SHP77 treated with DMSO at 0.1 percent for 48 hours (cell line): ENCODE data around the gene CASP12.

ENCODE experiments used
- DNase-seq: peaks from one replicate; lab custom pipeline; 2025; lab: John Stamatoyannopoulos, UW

CASP12 gene

DNA sequence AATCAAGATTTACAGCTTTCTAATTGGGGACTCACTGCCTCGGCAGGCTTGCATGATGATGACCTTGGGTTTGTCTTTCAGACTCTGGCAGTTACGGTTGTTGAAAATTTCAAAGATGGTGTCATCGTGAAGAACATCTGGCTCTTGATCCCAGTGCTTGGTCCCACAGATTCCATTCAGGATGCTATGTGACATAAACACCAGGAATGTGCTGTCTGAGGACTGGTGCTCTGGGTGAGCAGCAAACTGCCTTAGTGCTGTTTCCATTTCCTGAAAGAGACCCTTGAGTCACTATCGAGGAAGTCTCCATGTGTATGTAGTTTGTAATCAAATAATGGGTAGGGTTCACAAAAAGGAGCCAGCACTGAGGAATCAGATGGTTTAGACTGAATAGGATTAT, 7.1 kb downstream of the CASP12 start:
- no peak for DNase-seq

GRCh38 chr11:104883342-104883741, 14.9 kb downstream of the CASP12 start:
- no peak for DNase-seq

- DNase-seq = no peak
Observed at GRCh38 chr11:104881117-104881794, 17.0 kb downstream of the CASP12 start.

DNA sequence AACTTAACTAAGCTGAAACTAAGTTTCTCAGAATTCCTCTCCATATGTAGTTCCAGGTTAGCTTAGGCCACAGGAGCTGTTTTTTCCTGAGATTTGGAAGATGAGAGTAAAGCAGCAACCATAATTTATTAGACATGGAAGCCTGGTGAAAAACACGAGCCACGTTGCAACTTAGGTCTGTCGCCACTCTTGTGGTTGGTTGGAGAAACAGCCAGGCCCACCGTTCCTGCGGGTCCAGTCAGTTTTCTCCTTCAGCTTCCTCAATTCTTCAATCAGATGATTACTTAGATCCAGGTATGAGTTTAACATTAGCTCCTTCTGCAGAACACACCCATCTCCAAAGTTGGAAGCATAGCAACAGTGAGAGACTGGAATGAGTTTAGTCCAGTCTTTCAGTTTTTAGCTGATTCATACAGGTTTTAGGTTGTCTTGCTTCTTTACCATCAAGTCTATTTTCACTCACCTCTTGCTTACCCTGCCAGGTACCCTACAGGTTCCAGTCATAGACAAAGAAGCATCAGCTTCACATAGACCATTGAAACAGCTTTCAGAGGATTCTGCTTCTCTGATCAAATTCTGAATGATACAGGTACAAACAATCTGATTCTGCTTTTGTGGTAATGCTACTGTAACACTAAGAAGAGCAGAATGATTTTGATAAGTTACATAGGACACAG, 18.6 kb downstream of the CASP12 start:
- DNase-seq = no peak

DNA sequence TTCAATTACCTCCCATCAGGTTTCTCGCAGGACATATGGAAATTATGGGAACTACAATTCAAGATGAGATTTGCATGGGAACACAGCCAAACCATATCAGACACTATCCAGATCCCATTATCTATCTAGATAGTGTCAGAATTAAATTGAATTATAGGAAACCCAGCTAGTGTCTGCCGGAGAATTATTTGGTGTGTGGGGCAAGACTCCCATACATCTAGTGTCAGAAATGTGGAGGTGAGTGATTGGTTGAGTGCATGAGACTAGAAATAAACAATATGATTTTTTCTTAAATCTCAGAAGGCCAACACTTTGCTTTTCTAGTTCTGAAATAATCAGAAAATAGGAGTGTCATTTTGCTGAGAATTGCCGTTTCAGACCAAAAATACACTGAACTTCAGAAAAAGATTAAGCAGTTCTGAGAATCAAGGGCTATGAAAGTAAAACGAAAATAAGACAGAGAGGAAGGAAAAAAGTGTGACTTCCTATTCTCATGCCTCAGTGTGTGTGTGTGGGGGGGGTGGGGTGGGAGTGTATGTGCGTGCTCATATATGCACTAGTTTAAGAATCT, 21.3 kb downstream of the CASP12 start:
- no peak for DNase-seq

GRCh38 chr11:104876324-104876723, 21.9 kb downstream of the CASP12 start:
- no peak for DNase-seq

DNA sequence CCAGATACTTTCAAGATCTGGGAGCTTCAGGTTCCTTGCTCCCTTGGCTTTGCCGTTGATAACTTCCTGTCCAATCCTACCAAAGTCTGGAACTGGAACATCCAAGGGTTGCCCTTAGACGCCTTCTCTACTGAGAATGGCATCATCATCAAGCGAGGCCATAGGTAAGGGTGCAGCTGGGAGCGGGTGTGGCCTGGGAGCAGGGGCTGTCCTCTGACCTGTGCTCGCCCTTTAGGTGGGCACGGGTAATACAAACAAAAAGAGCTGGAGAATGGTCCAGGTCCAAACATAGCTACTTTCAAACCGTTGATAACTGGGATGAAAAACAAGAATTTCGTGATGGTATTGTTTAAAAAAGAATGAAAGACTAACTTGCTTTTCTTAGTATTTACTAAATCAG, 25.0 kb downstream of the CASP12 start:
- DNase-seq = no peak

DNA sequence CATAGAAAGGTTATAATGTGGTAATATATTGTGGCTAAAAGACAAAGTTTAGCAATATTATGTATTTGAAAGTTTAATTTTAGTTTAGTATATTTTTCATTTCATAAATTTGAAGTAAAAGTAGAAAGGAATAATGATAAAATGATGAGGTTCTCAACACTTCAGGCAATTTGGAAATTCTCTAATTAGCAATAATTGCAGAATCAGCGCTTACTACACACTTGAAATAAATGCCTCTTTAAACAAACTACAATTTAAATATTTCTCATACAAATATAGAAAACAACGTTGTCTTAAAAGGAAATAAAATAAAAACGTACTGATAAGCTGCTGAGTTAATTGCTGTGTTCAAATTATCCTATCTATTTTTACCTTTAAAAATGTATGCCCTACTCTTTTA, 25.9 kb downstream of the CASP12 start:
- no peak for DNase-seq

- DNase-seq = no peak
Observed at GRCh38 chr11:104870910-104871309, 27.4 kb downstream of the CASP12 start.

- no peak for DNase-seq
Observed at GRCh38 chr11:104866815-104867214, 31.4 kb downstream of the CASP12 start.

DNA sequence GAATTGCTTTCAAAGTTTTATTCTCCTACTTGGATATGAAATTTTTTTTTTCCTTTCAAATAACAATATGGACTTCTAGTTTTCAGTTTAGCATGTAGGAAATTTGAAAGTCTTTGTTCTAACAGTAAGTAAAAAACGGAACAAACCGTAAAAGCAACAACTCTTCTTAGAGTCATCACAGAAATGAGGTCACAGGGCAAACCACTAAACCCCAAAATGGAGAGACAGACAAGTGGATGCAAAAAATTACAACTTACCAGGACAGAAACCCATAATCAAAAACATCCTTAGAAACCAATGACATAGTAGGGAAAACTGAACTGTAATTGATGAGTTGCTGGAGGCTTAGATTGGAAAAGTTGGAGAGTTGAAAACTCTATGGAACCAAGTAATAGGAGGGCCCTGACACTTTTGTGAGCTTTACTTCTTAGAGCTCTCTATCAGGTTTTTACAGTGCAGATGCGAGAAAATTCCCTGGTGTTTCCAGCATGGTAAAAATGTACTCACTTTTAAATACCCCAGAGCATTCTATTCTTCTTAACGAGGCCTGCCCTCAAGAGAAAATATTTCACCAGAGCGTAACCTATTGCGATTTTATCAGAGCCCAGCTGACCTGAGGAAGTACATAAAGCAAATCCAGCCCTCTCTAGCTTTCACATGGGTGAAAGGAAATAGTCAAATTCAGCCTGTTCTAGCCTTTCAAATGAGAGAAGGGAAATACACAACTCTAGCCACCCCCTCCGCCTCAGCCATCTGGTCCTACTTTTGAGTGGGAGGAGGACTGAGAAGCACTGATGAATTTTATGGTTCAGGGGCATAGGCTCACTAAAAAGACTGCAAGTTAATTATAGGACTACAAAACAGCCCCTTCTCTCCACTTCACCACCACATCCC, 39.1 kb downstream of the CASP12 start:
- DNase-seq = no peak

DNA sequence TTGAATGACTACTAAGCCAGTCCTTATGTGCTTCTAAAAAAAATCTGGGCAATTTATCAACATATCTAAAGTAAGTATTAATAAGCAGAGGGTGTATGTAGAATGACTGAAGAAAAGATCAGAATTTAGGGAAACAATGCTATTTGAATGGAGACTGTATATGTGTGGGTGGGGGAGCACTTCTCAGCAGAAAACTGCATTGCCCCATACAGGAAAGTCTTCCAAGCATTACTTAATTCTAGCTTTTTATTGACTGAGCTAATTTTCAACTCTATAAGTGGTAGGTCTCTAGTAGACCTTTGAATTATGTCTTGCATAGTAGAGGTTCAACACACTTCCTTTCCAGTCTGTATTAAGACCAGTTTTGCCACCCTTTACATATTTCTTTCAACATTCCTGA, 41.7 kb downstream of the CASP12 start:
- no peak for DNase-seq

GRCh38 chr11:104855965-104856364, 42.3 kb downstream of the CASP12 start:
- no peak for DNase-seq

- DNase-seq = no peak
Observed at GRCh38 chr11:104853276-104853675, 45.0 kb downstream of the CASP12 start.

GRCh38 chr11:104852811-104853210, 45.4 kb downstream of the CASP12 start:
- DNase-seq = no peak

- no peak for DNase-seq
Observed at GRCh38 chr11:104846216-104846615, 52.0 kb downstream of the CASP12 start.

GRCh38 chr11:104844451-104844850, 53.8 kb downstream of the CASP12 start:
- no peak for DNase-seq

DNA sequence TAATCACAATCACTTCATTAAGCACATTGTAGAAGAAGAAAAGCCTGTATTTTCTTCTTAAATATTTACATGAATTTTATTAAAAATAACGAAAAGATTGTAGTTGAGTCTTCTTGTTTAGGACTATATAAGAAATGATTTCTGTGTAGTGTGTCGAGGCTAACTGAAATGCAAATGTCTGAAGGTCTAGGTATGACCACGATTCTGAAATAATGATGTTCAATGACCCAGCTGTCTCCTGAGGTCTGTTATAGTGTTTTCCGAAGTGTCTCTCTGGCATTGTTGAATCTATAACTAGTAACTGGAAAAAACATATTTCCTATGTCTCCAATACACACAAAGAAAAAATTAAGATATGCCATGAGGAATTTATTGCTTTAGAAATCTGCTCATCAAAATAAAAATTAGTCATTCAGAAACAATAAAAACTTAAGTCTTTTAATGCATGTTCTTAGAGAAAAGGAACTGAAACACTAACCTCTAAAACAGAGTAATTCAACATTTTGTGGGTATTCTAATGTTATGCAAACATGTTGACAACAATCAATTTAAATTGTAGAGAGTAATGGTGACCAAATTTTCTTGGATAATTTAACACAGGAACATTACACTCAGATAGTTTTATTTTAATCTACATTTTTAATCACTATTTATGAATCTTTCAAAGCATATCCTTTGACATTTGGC, 55.0 kb downstream of the CASP12 start:
- DNase-seq = no peak

GRCh38 chr11:104841973-104842525, 56.2 kb downstream of the CASP12 start:
- DNase-seq = no peak

GRCh38 chr11:104841185-104841584, 57.1 kb downstream of the CASP12 start:
- no peak for DNase-seq

- DNase-seq = no peak
Observed at GRCh38 chr11:104837969-104838639, 60.2 kb downstream of the CASP12 start.
